ENCODE measurements around the gene TMEM213. TPM values are rescaled to one million over a fixed set of nuclear protein-coding genes. Genes with fewer than 3 reads are reported as not detected.
"Not testable (repeated sequence)": the region's sequence is repeated elsewhere in the genome, so short reads cannot be mapped to it uniquely, and the experiment has no call there.

The TMEM213 gene
- not detected for total RNA-seq

- no peak for DNase-seq
Observed at GRCh38 chr7:138797715-138798320, at the start of gene TMEM213, which contains the start of gene ATP6V0A4. TSS of gene TMEM213 (plus strand) at chr7:138797994. CDS start at chr7:138798105, 111 bp downstream. TSS of gene ATP6V0A4 (minus strand) at chr7:138798196. CDS start at chr7:138771247, 26,949 bp downstream.

- DNase-seq = no peak
Observed at GRCh38 chr7:138748666-138749065, 49.1 kb upstream of the TMEM213 start.

GRCh38 chr7:138749960-138750359 lies 47.8 kb upstream of the TMEM213 start:
- DNase-seq = no peak

GRCh38 chr7:138750473-138750872 lies 47.3 kb upstream of the TMEM213 start:
- no peak for DNase-seq

- no peak for DNase-seq
Observed at GRCh38 chr7:138750901-138751464, 46.8 kb upstream of the TMEM213 start.

GRCh38 chr7:138752518-138753149 lies 45.2 kb upstream of the TMEM213 start:
- no peak for DNase-seq

- DNase-seq = no peak
Observed at GRCh38 chr7:138753150-138753518, 44.7 kb upstream of the TMEM213 start.

GRCh38 chr7:138753610-138754009 lies 44.2 kb upstream of the TMEM213 start:
- DNase-seq = no peak

- DNase-seq = no peak
Observed at GRCh38 chr7:138755331-138755747, 42.5 kb upstream of the TMEM213 start.

- no peak for DNase-seq
Observed at GRCh38 chr7:138755842-138756590, 41.8 kb upstream of the TMEM213 start.

GRCh38 chr7:138756591-138757242 lies 41.1 kb upstream of the TMEM213 start:
- DNase-seq = no peak

- no peak for DNase-seq
Observed at GRCh38 chr7:138768241-138768640, 29.6 kb upstream of the TMEM213 start.

- no peak for DNase-seq
Observed at GRCh38 chr7:138770904-138771303, 26.9 kb upstream of the TMEM213 start.

- DNase-seq = no peak
Observed at GRCh38 chr7:138773176-138773575, 24.6 kb upstream of the TMEM213 start.

- no peak for DNase-seq
Observed at GRCh38 chr7:138773817-138774216, 24.0 kb upstream of the TMEM213 start.

- no peak for DNase-seq
Observed at GRCh38 chr7:138776166-138776833, 21.5 kb upstream of the TMEM213 start.

GRCh38 chr7:138781004-138781403 lies 16.8 kb upstream of the TMEM213 start:
- DNase-seq = no peak

GRCh38 chr7:138784692-138785091 lies 13.1 kb upstream of the TMEM213 start:
- DNase-seq = no peak

- DNase-seq = no peak
Observed at GRCh38 chr7:138785587-138786437, 12.0 kb upstream of the TMEM213 start.

- DNase-seq = no peak
Observed at GRCh38 chr7:138796038-138796615, 1.7 kb upstream of the TMEM213 start.

GRCh38 chr7:138797046-138797445 lies 748 bp upstream of the TMEM213 start:
- DNase-seq = not testable (repeated sequence)
